Liver (tissue), 9 donors: ENCODE measurements around the gene MB21D2. TPM values are rescaled to one million over a fixed set of nuclear protein-coding genes. Genes with fewer than 3 reads are reported as not detected.

Experiments used
- DNase-seq: peaks from one replicate; pipeline ENCODE4 v3.0.0-alpha.2; 2017; ENCODE audit warnings: low spot score
- H3K27ac ChIP-seq, 2 donors: one replicate each; pipeline ENCODE4 v1.7.0; 2013; ENCODE audit warnings: inconsistent platforms in 2 of 2, low read length in 2 of 2, control low read depth in 1 of 2, low read depth in 1 of 2, mild to moderate bottlenecking in 1 of 2
- H3K27me3 ChIP-seq, 4 donors: one replicate each; pipeline versions ENCODE4 v1.6.1 to v1.7.0; 2013; ENCODE audit warnings: low read length in 3 of 4, inconsistent platforms in 1 of 4, mild to moderate bottlenecking in 1 of 4, moderate library complexity in 1 of 4; ENCODE audit not compliant: control insufficient read depth in 4 of 4, insufficient read depth in 4 of 4
- H3K36me3 ChIP-seq, 4 donors: one replicate each; pipeline versions ENCODE4 v1.6.1 to v1.7.0; 2013; ENCODE audit warnings: low read length in 3 of 4, mild to moderate bottlenecking in 3 of 4, low read depth in 1 of 4, moderate library complexity in 1 of 4; ENCODE audit not compliant: control insufficient read depth in 4 of 4, insufficient read depth in 3 of 4
- H3K4me1 ChIP-seq, 4 donors: one replicate each; pipeline versions ENCODE4 v1.6.1 to v1.7.0; 2013; ENCODE audit warnings: low read length in 3 of 4, mild to moderate bottlenecking in 3 of 4, moderate library complexity in 1 of 4; ENCODE audit not compliant: control insufficient read depth in 4 of 4, insufficient read depth in 4 of 4
- H3K4me3 ChIP-seq, 3 donors: one replicate each; pipeline versions ENCODE4 v1.6.1 to v1.7.0; 2013; ENCODE audit warnings: low read length in 3 of 3, control low read depth in 1 of 3, low read depth in 1 of 3, mild to moderate bottlenecking in 1 of 3
- H3K9ac ChIP-seq, 2 donors: one replicate each; pipeline ENCODE4 v1.7.0; 2013; ENCODE audit warnings: low read length in 2 of 2, mild to moderate bottlenecking in 2 of 2, moderate library complexity in 2 of 2, control low read depth in 1 of 2, low read depth in 1 of 2
- H3K9me3 ChIP-seq, 4 donors: one replicate each; pipeline versions ENCODE4 v1.6.1 to v1.7.0; 2013; ENCODE audit warnings: low read length in 3 of 4; ENCODE audit not compliant: control insufficient read depth in 4 of 4
- EGR1 ChIP-seq, 2 donors: IDR thresholded peaks; 2 replicates each; pipeline ENCODE4 v1.6.1; 2016 to 2018; ENCODE audit warnings: antibody characterized with exemption in 2 of 2, low read depth in 2 of 2
- FOXA1 ChIP-seq: IDR thresholded peaks from 2 replicates; pipeline ENCODE4 v1.6.1; 2016; ENCODE audit warnings: antibody characterized with exemption
- FOXA2 ChIP-seq: IDR thresholded peaks from 2 replicates; pipeline ENCODE4 v1.6.1; 2016; ENCODE audit warnings: antibody characterized with exemption
- GABPA ChIP-seq, 2 donors: IDR thresholded peaks in 1 of 2; conservative IDR thresholded peaks in 1 of 2; 2 replicates each; pipeline ENCODE4 v1.6.1; 2016; ENCODE audit warnings: antibody characterized with exemption in 2 of 2, mild to moderate bottlenecking in 1 of 2, moderate library complexity in 1 of 2
- HNF4A ChIP-seq, 2 donors: conservative IDR thresholded peaks; 2 replicates each; pipeline ENCODE4 v1.6.1; 2016; ENCODE audit warnings: antibody characterized with exemption in 2 of 2, mild to moderate bottlenecking in 2 of 2
- JUND ChIP-seq, 2 donors: IDR thresholded peaks; 2 replicates each; pipeline ENCODE4 v1.6.1; 2016; ENCODE audit warnings: antibody characterized with exemption in 2 of 2
- RAD21 ChIP-seq, 2 donors: IDR thresholded peaks; 2 replicates each; pipeline ENCODE4 v1.6.1; 2016; ENCODE audit warnings: antibody characterized with exemption in 2 of 2, mild to moderate bottlenecking in 2 of 2
- SP1 ChIP-seq: IDR thresholded peaks from 2 replicates; pipeline ENCODE4 v1.6.1; 2018; ENCODE audit warnings: antibody characterized with exemption, mild to moderate bottlenecking
- YY1 ChIP-seq: IDR thresholded peaks from 2 replicates; pipeline ENCODE4 v1.6.1; 2016; ENCODE audit warnings: antibody characterized with exemption, mild to moderate bottlenecking
- ZBTB33 ChIP-seq: IDR thresholded peaks from 2 replicates; pipeline ENCODE4 v1.6.1; 2016; ENCODE audit warnings: antibody characterized with exemption
- WGBS: extraction: QIAGEN DNeasy Blood & Tissue Kit; methylation state at CpG from one replicate; pipeline ENCODE4 v1.1.7; 2013; 5-methylcytosine and 5-hydroxymethylcytosine counted together
- polyA plus RNA-seq, 2 donors: library from polyadenylated mRNA; stranded (reverse) in 1 of 2; unstranded in 1 of 2; fragments of 200-250 nt in 1 of 2; fragments of >200 nt in 1 of 2; fragmentation: Nextera tagmentation in 1 of 2; extraction: Ambion mirVana in 1 of 2; gene quantifications; one replicate each; pipeline versions ENCODE4 v1.2.1 to v1.2.3, GENCODE V29; 2013 to 2015
- total RNA-seq, 2 donors: library from RNA; depleted of rRNA; stranded (reverse); fragments of >200 nt; gene quantifications; one replicate each; pipeline ENCODE4 v1.2.3, GENCODE V29; 2014
- TF ChIP-seq, protein P1 (sequence below): IDR thresholded peaks from 2 replicates; pipeline ENCODE4 v1.6.1; 2016; ENCODE audit warnings: antibody characterized with exemption
- TF ChIP-seq, protein P2 (sequence below): IDR thresholded peaks from 2 replicates; pipeline ENCODE4 v1.6.1; 2016; ENCODE audit warnings: antibody characterized with exemption, mild to moderate bottlenecking
- TF ChIP-seq, protein P3 (sequence below): IDR thresholded peaks from 2 replicates; pipeline ENCODE4 v1.6.1; 2016; ENCODE audit warnings: antibody characterized with exemption
- TF ChIP-seq, protein P4 (sequence below): fragments of 150-350 bp; IDR thresholded peaks from 2 replicates; pipeline ENCODE4 v1.5.1; 2017; ENCODE audit warnings: improper control_type of control experiment, low read depth, low read length; ENCODE audit not compliant: missing input control
- donor health status: healthy.
- donor health status: healthy.
- donor health status: healthy.
- donor health status: healthy.
- donor health status: healthy.

Gene MB21D2
- total and polyA plus RNA-seq, 4 donors, result 0.13 to 1.9 (median 0.46) TPM

- Histone ChIP-seq H3K9me3 (no peaks in the 10 kb centered on the region), H3K27me3 (no peaks in the 10 kb centered on the region), H3K4me3 (no peak overlapping the region), H3K4me1 (no peaks in the 10 kb centered on the region), H3K27ac (no peak overlapping the region), H3K9ac (no peak overlapping the region), H3K36me3 (no peaks in the 10 kb centered on the region)
- DNase-seq, result no peak
- WGBS, result 83% methylated on average over 8 of the region's 8 CpGs
- TF ChIP-seq HNF4A (conservative IDR thresholded peaks at IDR 0.05), result no peak
- TF ChIP-seq, protein P1, sequence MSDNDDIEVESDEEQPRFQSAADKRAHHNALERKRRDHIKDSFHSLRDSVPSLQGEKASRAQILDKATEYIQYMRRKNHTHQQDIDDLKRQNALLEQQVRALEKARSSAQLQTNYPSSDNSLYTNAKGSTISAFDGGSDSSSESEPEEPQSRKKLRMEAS, result no peak
- TF ChIP-seq FOXA2, result no peak
- no peak for TF ChIP-seq FOXA1
- TF ChIP-seq, protein P2, sequence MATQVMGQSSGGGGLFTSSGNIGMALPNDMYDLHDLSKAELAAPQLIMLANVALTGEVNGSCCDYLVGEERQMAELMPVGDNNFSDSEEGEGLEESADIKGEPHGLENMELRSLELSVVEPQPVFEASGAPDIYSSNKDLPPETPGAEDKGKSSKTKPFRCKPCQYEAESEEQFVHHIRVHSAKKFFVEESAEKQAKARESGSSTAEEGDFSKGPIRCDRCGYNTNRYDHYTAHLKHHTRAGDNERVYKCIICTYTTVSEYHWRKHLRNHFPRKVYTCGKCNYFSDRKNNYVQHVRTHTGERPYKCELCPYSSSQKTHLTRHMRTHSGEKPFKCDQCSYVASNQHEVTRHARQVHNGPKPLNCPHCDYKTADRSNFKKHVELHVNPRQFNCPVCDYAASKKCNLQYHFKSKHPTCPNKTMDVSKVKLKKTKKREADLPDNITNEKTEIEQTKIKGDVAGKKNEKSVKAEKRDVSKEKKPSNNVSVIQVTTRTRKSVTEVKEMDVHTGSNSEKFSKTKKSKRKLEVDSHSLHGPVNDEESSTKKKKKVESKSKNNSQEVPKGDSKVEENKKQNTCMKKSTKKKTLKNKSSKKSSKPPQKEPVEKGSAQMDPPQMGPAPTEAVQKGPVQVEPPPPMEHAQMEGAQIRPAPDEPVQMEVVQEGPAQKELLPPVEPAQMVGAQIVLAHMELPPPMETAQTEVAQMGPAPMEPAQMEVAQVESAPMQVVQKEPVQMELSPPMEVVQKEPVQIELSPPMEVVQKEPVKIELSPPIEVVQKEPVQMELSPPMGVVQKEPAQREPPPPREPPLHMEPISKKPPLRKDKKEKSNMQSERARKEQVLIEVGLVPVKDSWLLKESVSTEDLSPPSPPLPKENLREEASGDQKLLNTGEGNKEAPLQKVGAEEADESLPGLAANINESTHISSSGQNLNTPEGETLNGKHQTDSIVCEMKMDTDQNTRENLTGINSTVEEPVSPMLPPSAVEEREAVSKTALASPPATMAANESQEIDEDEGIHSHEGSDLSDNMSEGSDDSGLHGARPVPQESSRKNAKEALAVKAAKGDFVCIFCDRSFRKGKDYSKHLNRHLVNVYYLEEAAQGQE, result no peak
- TF ChIP-seq, protein P3, sequence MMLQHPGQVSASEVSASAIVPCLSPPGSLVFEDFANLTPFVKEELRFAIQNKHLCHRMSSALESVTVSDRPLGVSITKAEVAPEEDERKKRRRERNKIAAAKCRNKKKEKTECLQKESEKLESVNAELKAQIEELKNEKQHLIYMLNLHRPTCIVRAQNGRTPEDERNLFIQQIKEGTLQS, result no peak
- TF ChIP-seq EGR1 (IDR thresholded peaks at IDR 0.05; ENCODE audit: low read depth in 2 of 2), result no peak
- TF ChIP-seq GABPA (IDR thresholded peaks at IDR 0.05 in 1 of 2, conservative IDR thresholded peaks at IDR 0.05 in 1 of 2), result no peak
- TF ChIP-seq JUND (IDR thresholded peaks at IDR 0.05), result no peak
- TF ChIP-seq YY1, result no peak
- no peak for TF ChIP-seq ZBTB33
Observed at GRCh38 chr3:192879346-192880031, 38.2 kb downstream of the MB21D2 start.

DNA sequence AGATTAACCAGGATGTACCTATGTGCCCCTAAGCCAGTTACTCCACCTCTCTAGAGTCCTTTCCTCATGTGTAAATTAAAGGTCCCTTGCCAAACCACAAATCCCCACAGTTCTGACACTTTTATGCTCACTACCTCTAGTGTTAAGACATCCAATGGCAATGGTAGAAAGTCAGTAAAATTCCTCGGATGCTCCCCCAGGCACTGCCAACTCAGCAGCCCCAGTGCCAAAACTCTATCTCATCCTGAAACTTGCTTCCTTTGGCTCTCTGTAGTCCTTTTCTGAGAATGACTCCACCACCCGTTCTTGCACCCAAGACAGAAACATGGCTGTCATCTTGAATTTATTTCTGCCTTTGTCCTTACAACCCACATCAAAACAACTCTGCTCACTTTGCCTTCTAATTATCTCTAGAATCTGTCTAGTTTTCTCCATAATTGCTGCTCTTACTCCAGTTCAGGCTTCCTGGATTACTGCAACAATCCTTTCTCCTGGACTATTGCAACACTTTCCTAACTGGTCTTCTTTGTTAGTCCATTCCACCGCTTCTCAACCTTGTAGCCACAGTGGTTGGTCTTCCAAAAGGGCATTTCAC is 41.6 kb downstream of the MB21D2 start:
- no peaks in the 10 kb centered on the region for H3K36me3 ChIP-seq
- no peaks in the 10 kb centered on the region for H3K4me1 ChIP-seq
- no peak overlapping the region for H3K27ac ChIP-seq
- H3K27me3 ChIP-seq, result peaks cover 0 to 5% (median 0%) of the 10 kb centered on the region in 4 donors
- no peak overlapping the region for H3K4me3 ChIP-seq
- H3K9me3 ChIP-seq, result no peaks in the 10 kb centered on the region
- no peak overlapping the region for H3K9ac ChIP-seq
- WGBS, result 71% methylated on average over 3 of the region's 3 CpGs
- no peak for DNase-seq
- TF ChIP-seq HNF4A (conservative IDR thresholded peaks at IDR 0.05) (no peak), FOXA1 (no peak), SP1 (no peak), RAD21 (IDR thresholded peaks at IDR 0.05) (no peak), ZBTB33 (no peak), JUND (IDR thresholded peaks at IDR 0.05) (no peak), YY1 (no peak), EGR1 (IDR thresholded peaks at IDR 0.05; ENCODE audit: low read depth in 2 of 2) (no peak)
- TF ChIP-seq, protein P3, result no peak
- TF ChIP-seq, protein P2, result no peak
- TF ChIP-seq, protein P4, sequence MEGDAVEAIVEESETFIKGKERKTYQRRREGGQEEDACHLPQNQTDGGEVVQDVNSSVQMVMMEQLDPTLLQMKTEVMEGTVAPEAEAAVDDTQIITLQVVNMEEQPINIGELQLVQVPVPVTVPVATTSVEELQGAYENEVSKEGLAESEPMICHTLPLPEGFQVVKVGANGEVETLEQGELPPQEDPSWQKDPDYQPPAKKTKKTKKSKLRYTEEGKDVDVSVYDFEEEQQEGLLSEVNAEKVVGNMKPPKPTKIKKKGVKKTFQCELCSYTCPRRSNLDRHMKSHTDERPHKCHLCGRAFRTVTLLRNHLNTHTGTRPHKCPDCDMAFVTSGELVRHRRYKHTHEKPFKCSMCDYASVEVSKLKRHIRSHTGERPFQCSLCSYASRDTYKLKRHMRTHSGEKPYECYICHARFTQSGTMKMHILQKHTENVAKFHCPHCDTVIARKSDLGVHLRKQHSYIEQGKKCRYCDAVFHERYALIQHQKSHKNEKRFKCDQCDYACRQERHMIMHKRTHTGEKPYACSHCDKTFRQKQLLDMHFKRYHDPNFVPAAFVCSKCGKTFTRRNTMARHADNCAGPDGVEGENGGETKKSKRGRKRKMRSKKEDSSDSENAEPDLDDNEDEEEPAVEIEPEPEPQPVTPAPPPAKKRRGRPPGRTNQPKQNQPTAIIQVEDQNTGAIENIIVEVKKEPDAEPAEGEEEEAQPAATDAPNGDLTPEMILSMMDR, result no peak
- TF ChIP-seq, protein P1, result no peak
